SH-SY5Y (cell line): Measurements from ENCODE around the gene AK8.

Experiments used
- GATA2 ChIP-seq: IDR thresholded peaks from 2 replicates; pipeline ENCODE4 v1.6.1; 2011; ENCODE audit warnings: mild to moderate bottlenecking, low read depth, low read length
- GATA3 ChIP-seq: IDR thresholded peaks from 2 replicates; pipeline ENCODE4 v1.6.1; 2011; ENCODE audit warnings: low read depth, mild to moderate bottlenecking, low read length, moderate library complexity

AK8 gene

GRCh38 chr9:132832171-132832881, 45.8 kb downstream of the AK8 start:
- TF ChIP-seq GATA3 (no peak), GATA2 (peak; percentile 67)

- no peak for TF ChIP-seq GATA3
- no peak for TF ChIP-seq GATA2
Measured at GRCh38 chr9:132828201-132828770, 49.8 kb downstream of the AK8 start.

- TF ChIP-seq GATA2 (no peak), GATA3 (no peak)
Measured at GRCh38 chr9:132827366-132827765, 50.7 kb downstream of the AK8 start.

GRCh38 chr9:132826621-132827365, 51.3 kb downstream of the AK8 start:
- TF ChIP-seq GATA3 (no peak), GATA2 (no peak)

GRCh38 chr9:132826131-132826530, 52.0 kb downstream of the AK8 start:
- TF ChIP-seq GATA2: no peak
- TF ChIP-seq GATA3: no peak

GRCh38 chr9:132825430-132825829, 52.7 kb downstream of the AK8 start:
- TF ChIP-seq GATA2: no peak
- no peak for TF ChIP-seq GATA3

- no peak for TF ChIP-seq GATA2
- no peak for TF ChIP-seq GATA3
Measured at GRCh38 chr9:132824951-132825350, 53.1 kb downstream of the AK8 start.

- TF ChIP-seq GATA3 (no peak), GATA2 (no peak)
Measured at GRCh38 chr9:132824151-132824550, 53.9 kb downstream of the AK8 start.

- TF ChIP-seq GATA2: no peak
- TF ChIP-seq GATA3: no peak
Measured at GRCh38 chr9:132823370-132824145, 54.5 kb downstream of the AK8 start.

GRCh38 chr9:132820169-132820944, 57.7 kb downstream of the AK8 start:
- TF ChIP-seq GATA2: peak; percentile 92
- TF ChIP-seq GATA3: peak; percentile 83

- no peak for TF ChIP-seq GATA2
- no peak for TF ChIP-seq GATA3
Measured at GRCh38 chr9:132818588-132818987, 59.5 kb downstream of the AK8 start.

- TF ChIP-seq GATA3 (no peak), GATA2 (no peak)
Measured at GRCh38 chr9:132814937-132815336, 63.1 kb downstream of the AK8 start.

GRCh38 chr9:132813115-132813771, 64.8 kb downstream of the AK8 start:
- no peak for TF ChIP-seq GATA3
- TF ChIP-seq GATA2: no peak

GRCh38 chr9:132811985-132812384, 66.1 kb downstream of the AK8 start:
- TF ChIP-seq GATA2 (no peak), GATA3 (no peak)

GRCh38 chr9:132810314-132810713, 67.8 kb downstream of the AK8 start:
- no peak for TF ChIP-seq GATA2
- no peak for TF ChIP-seq GATA3
